Activated T-cell treated with anti-CD3 and anti-CD28 coated beads, Interleukin-2, amount 50 U/mL, for 24 hours (primary cell): ENCODE data around the gene LXN.

Experiments used
- DNase-seq: peaks from one replicate; pipeline ENCODE4 v3.0.0-alpha.2; 2020
- H3K27ac Mint-ChIP-seq: 2 replicates; pipeline ENCODE4 v1.8.0; 2020; ENCODE audit warnings: mild to moderate bottlenecking, mixed read lengths
- H3K27me3 Mint-ChIP-seq: 2 replicates; pipeline ENCODE4 v1.8.0; 2020; ENCODE audit warnings: mixed read lengths
- H3K36me3 Mint-ChIP-seq: 2 replicates; pipeline ENCODE4 v1.8.0; 2020; ENCODE audit warnings: low read depth, mixed read lengths
- H3K4me1 Mint-ChIP-seq: 2 replicates; pipeline ENCODE4 v1.8.0; 2020; ENCODE audit warnings: low read depth, mixed read lengths
- H3K4me3 Mint-ChIP-seq: 2 replicates; pipeline ENCODE4 v1.8.0; 2020; ENCODE audit warnings: mild to moderate bottlenecking, moderate library complexity, mixed read lengths
- H3K9me3 Mint-ChIP-seq: 2 replicates; pipeline ENCODE4 v1.8.0; 2020; ENCODE audit warnings: mixed read lengths

LXN gene, protein sequence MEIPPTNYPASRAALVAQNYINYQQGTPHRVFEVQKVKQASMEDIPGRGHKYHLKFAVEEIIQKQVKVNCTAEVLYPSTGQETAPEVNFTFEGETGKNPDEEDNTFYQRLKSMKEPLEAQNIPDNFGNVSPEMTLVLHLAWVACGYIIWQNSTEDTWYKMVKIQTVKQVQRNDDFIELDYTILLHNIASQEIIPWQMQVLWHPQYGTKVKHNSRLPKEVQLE

DNA sequence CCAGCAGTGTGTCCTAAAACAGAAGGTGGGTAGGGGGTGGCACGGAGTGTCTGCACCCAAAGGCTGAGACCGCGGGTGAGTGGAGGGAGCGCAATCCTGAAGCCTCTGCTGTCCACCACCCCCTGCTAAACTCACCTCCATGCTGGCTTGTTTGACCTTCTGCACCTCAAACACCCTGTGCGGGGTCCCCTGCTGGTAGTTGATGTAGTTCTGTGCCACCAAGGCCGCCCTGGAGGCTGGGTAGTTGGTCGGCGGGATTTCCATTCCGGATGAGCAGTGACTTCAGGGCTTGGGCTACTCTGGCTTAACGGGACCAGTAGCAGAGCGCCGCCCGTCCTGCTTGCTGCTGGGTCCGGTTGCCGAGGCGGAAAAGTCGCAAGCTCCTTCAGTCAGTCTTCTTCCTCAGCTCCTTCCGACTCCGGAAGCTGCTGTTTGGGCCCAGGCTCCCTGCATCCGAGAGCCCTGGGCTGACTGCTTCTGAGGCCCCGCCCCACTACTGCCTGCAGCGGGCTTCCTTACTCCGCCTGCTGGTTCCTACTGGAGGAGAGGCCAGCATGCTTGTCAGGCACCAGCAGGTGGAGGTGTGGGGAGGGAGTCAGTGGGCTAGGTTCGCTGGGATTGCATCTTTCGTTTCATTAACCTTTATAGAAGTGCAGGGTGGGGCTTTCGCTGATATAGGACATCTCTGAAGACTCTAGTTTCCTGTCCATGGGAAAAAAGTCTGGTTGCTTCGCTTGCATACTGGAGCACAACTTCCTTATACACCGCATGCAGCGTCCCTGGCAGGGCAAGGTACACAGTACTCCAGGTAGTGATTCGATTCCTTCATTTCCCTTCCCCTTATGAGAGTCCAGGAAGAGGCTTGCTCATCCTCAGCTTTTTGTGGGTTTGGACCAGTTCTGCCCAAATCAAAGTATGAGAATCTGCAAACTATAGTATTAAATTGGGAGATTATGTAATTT lies at the start of gene LXN:
TSS of gene LXN (minus strand) at position 434 of the 962 bp plus-strand sequence. CDS start at position 264, 170 bp downstream.
- Mint-ChIP-seq H3K36me3 (peaks cover 77% of the 10 kb centered on the region), H3K4me1 (peaks cover 30% of the 10 kb centered on the region), H3K27ac (peak within 1 kb of the TSS; percentile 92), H3K4me3 (peak within 1 kb of the TSS; percentile 89), H3K9me3 (no peaks in the 10 kb centered on the region), H3K27me3 (no peaks in the 10 kb centered on the region)
- DNase-seq = peak; percentile 78

DNA sequence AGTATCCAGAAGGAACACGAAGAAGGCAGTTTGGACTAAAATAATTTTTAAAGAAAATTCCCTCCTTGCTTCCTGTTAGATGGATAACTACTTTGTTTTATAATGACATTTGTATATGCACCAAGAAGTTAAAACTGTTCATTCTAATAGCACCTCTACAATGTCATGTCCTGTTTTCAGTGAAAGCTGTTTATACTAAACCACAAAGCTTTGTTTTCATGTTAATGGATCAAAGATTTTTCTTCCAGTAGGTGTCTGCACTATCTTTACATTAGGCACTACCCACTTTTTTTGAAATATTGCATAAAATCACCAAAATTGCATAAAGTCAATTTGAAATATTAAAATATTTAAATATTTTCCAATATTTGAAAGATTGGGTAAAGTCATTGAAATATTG lies 49.7 kb upstream of the LXN start:
- Mint-ChIP-seq H3K4me3 (no peak overlapping the region), H3K27ac (no peak overlapping the region), H3K27me3 (no peaks in the 10 kb centered on the region), H3K9me3 (no peaks in the 10 kb centered on the region), H3K4me1 (peaks cover 41% of the 10 kb centered on the region), H3K36me3 (peaks cover 51% of the 10 kb centered on the region)
- no peak for DNase-seq

DNA sequence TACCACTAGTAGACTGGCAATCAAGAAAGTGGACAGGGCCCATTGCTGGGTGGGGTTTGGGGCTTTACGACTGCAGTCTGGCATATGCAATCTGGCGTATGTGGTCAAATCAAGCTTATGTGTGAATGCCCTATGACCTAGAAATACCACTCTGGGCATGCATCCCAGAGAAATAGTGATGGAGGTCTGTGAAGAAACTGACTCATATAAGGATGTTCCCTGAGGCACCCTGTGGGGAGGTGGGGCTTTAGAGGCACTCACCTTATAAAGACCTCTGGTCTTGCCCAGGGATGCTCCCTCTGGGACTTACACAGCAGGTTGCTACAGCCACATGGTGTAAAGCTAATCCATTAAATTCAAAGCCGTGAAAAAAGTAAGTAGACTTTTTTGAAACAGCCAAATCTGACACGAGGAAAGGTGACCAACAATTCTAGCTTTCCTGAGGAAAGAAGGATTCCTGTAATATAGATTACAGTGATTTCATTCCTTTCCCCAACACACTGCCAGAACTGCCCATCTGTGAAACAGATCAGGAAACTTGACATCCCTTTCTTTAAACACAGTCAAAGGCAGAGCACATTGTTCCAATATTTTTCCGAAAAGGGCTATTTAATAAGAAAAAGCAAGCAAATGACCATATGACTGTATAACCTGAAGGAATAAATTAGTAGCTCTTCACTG lies 46.2 kb upstream of the LXN start:
- no peak overlapping the region for H3K4me3 Mint-ChIP-seq
- H3K27me3 Mint-ChIP-seq = no peaks in the 10 kb centered on the region
- peaks cover 42% of the 10 kb centered on the region for H3K4me1 Mint-ChIP-seq
- H3K9me3 Mint-ChIP-seq = no peaks in the 10 kb centered on the region
- H3K27ac Mint-ChIP-seq = no peak overlapping the region
- no peak for DNase-seq
- peaks cover 74% of the 10 kb centered on the region for H3K36me3 Mint-ChIP-seq

DNA sequence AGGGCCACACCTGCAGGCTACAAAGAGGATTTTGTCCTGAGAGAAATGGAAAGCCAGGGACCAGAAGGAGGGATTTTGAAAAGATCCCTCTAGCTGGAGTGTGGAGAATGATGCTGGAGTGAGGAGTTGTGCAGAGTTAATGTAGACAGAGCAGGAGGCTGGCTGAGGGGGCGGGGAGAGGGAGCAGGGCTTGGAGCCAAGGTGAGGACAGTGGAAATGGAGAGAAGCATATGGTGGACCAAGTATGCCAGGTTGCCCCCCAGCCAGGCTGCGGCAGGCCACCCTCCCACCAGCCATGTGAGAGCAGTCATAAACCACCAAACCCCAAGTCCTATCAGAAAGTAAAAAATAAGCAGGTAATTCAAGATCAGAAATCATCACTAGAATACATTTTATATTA lies 45.1 kb upstream of the LXN start:
- H3K36me3 Mint-ChIP-seq = peaks cover 80% of the 10 kb centered on the region
- H3K4me1 Mint-ChIP-seq = peaks cover 43% of the 10 kb centered on the region
- no peaks in the 10 kb centered on the region for H3K9me3 Mint-ChIP-seq
- H3K4me3 Mint-ChIP-seq = no peak overlapping the region
- no peak overlapping the region for H3K27ac Mint-ChIP-seq
- DNase-seq = no peak
- no peaks in the 10 kb centered on the region for H3K27me3 Mint-ChIP-seq

DNA sequence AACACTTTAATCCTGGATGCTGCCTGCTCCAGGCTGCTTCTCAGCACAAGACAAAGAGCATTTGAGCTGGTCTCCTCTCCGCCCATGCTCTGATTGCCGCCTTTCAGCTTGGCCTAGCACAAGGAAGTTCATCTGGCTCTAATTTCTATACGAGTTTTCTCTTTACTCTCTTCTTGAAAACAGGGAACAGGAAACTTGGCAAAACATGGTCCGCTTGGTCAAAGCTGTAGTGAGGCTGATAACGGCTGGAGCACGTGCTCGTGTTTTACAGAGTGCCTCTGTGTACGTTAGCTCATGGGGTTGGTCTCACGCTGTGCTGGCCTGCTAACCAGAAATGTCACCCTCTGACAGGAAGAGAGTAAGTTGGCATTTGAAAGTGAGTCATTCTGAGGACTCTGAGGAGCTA lies 40.6 kb upstream of the LXN start:
- peak overlapping the region; percentile 58 for H3K27ac Mint-ChIP-seq
- no peak overlapping the region for H3K4me3 Mint-ChIP-seq
- peaks cover 92% of the 10 kb centered on the region for H3K36me3 Mint-ChIP-seq
- H3K9me3 Mint-ChIP-seq = no peaks in the 10 kb centered on the region
- DNase-seq = no peak
- H3K27me3 Mint-ChIP-seq = no peaks in the 10 kb centered on the region
- peaks cover 30% of the 10 kb centered on the region for H3K4me1 Mint-ChIP-seq

DNA sequence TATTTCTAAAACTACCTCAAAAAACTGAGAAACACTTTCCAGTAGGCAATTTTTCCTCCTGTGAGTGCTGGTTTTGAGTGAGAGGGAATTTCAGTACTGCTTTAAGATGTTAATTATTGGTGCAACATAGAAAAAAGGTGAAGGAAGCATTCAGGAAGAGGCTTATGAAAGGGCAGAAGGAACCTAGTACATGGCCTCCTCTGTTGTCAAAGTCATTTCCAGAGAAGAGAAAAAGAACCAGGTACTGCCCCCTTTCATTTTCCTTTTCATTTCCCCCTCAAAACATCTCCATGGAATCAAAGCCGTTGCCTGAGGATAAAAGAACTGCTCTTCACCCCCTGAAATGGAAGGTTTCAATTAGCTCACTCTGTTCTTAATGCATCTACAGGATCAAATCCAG lies 40.0 kb upstream of the LXN start:
- H3K4me3 Mint-ChIP-seq = no peak overlapping the region
- H3K27ac Mint-ChIP-seq = peak overlapping the region; percentile 12
- H3K9me3 Mint-ChIP-seq = no peaks in the 10 kb centered on the region
- no peak for DNase-seq
- H3K36me3 Mint-ChIP-seq = peaks cover 94% of the 10 kb centered on the region
- no peaks in the 10 kb centered on the region for H3K27me3 Mint-ChIP-seq
- H3K4me1 Mint-ChIP-seq = peaks cover 30% of the 10 kb centered on the region

DNA sequence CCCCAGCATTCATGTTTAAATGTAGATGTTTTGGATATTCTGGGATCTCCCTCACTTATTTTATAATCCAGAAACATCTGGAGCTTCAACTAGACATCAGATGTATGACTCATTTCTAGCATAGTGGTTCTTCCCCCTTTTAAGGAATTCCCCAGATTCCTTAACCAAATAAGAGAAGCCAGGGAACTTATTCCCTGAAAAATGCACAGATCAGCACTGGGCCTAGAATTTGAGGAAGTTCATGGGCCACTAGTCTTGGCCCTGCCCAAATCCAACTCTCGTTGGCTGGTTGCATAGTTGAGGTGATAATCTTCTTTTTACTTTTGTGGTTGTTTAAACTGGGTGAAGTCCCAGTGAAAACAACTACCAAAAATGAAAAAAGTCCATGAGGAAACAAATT lies 39.4 kb upstream of the LXN start:
- DNase-seq = no peak
- Mint-ChIP-seq H3K36me3 (peaks cover 94% of the 10 kb centered on the region), H3K27me3 (no peaks in the 10 kb centered on the region), H3K9me3 (no peaks in the 10 kb centered on the region), H3K4me1 (peaks cover 26% of the 10 kb centered on the region), H3K4me3 (no peak overlapping the region), H3K27ac (peak overlapping the region; percentile 6)

DNA sequence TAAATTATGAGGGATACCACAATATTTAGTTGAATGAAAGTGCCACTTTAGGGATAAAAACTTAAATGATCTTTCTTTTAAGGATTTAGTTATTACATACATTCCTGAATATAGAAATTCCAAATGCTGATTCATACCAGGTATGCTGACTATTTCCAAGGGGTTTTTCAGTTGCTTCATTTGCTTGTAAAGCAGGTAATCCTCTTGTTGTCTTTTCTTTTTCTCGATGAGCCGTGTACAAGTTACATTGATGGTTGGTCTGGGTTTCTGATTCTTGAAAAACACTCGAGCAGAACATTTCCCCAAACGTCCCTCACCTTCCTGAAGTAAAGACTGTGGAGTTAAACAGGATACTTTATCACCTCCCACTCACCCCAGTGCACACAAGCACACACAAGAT lies 38.2 kb upstream of the LXN start:
- H3K4me3 Mint-ChIP-seq = no peak overlapping the region
- H3K4me1 Mint-ChIP-seq = peaks cover 25% of the 10 kb centered on the region
- peaks cover 96% of the 10 kb centered on the region for H3K36me3 Mint-ChIP-seq
- no peak overlapping the region for H3K27ac Mint-ChIP-seq
- H3K9me3 Mint-ChIP-seq = no peaks in the 10 kb centered on the region
- DNase-seq = no peak
- H3K27me3 Mint-ChIP-seq = no peaks in the 10 kb centered on the region

DNA sequence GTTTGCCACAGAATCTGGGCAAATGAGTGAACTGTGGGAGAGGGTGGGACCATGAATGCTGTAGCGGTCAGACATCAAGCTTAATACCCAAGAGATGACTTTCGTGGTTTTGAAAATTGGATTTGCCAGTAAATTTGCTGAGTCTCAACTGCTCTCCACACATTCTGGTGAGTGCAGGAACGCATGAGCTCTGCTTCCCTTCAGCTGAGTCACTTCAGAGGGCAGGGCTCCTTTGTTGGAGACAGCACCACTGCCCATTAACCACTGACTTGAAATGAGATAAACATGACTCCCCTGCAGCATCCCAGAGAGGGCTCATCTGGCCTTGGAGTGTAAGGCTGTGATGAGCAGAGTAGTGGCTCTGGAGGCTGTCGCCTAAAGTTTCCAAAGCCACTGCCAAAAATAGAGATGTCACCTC lies 37.2 kb upstream of the LXN start:
- H3K4me1 Mint-ChIP-seq = peaks cover 25% of the 10 kb centered on the region
- H3K9me3 Mint-ChIP-seq = no peaks in the 10 kb centered on the region
- H3K27me3 Mint-ChIP-seq = no peaks in the 10 kb centered on the region
- peaks cover 97% of the 10 kb centered on the region for H3K36me3 Mint-ChIP-seq
- H3K4me3 Mint-ChIP-seq = no peak overlapping the region
- DNase-seq = no peak
- H3K27ac Mint-ChIP-seq = peak overlapping the region; percentile 10

DNA sequence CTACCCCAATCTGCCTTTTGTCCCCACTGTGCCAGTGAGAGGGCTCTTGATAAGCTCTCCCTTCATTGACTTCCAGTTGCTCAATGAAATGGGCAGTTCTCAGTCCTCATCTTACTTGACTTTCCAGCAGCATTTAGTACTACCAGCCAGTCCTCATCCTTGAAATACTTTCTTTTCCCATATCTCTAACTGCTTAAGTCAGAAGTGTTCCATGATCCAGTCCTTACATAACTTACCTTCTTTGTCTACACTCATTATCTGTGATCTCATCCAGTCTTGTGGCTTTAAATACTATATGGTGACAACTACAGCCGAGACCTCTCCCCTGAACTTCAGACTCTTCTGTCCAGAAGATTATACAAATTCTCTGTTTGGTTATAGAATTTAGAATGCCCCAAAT lies 31.1 kb upstream of the LXN start:
- Mint-ChIP-seq H3K27ac (no peak overlapping the region), H3K9me3 (no peaks in the 10 kb centered on the region), H3K4me1 (peaks cover 7% of the 10 kb centered on the region), H3K36me3 (peaks cover 85% of the 10 kb centered on the region), H3K4me3 (no peak overlapping the region), H3K27me3 (no peaks in the 10 kb centered on the region)
- DNase-seq = no peak

DNA sequence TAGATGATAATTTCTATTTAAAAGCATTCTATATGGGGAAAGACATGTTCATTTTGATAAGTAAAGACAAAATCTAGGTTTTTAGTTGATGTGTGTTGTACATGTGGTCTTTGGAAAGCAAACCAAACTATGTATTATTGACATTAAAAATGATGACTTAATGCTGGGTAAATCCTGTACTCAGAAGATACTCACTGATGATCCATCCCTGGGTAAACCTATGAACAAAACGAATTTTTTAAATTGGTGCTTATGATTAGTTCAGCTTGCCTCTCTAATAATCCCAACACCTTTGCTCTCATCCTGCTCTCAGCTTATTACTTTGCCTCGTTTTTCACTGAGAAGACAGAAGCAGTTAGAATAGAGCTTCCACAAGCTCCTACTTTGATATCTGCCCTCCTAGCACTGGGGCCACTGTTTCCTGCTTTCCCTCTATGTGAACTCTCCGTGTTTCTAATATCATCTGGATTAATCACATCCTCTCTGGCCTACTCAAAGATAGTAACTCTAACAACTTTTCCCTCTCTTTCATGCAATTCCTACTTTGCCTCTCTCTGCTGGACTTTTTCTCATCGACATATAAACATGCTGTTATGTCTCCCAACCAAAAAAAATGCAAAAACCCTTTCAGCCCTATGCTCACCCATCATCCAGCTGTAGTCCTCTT lies 30.5 kb upstream of the LXN start:
- no peak for DNase-seq
- H3K4me1 Mint-ChIP-seq = peaks cover 7% of the 10 kb centered on the region
- H3K27me3 Mint-ChIP-seq = no peaks in the 10 kb centered on the region
- no peaks in the 10 kb centered on the region for H3K9me3 Mint-ChIP-seq
- no peak overlapping the region for H3K27ac Mint-ChIP-seq
- peaks cover 85% of the 10 kb centered on the region for H3K36me3 Mint-ChIP-seq
- H3K4me3 Mint-ChIP-seq = no peak overlapping the region

DNA sequence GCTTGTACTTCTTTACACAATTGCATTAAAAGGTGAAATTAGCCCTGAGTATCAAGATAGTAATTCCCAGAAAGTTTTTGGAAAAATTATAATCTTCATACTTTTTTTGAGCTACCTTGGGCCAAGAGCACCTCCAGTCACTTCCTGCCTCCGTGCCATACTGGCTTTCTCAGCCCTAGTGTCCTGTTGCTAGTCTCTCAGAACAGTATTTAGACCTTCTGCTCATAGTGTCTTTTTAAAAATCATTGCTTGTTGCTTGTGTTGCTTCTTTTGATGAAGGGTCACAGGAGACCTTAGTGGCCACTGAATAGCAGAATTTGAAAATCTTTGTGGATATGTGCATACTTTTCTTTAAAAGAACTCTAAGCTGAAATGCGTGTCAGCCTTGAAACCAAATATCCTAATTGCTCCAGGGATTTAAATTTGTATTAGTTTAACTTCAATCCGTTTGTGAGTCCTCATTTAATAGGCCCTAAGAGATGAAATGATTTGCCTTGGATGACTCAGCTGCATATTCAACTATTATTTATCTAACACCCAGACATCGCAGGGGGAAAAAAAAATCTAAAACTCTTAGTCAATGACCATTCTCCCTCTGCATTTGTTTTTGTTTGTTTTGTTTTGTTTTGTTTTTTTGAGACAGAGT lies 29.1 kb upstream of the LXN start:
- no peak overlapping the region for H3K27ac Mint-ChIP-seq
- H3K4me3 Mint-ChIP-seq = no peak overlapping the region
- H3K9me3 Mint-ChIP-seq = no peaks in the 10 kb centered on the region
- H3K27me3 Mint-ChIP-seq = no peaks in the 10 kb centered on the region
- no peak for DNase-seq
- H3K4me1 Mint-ChIP-seq = peaks cover 7% of the 10 kb centered on the region
- H3K36me3 Mint-ChIP-seq = peaks cover 83% of the 10 kb centered on the region

DNA sequence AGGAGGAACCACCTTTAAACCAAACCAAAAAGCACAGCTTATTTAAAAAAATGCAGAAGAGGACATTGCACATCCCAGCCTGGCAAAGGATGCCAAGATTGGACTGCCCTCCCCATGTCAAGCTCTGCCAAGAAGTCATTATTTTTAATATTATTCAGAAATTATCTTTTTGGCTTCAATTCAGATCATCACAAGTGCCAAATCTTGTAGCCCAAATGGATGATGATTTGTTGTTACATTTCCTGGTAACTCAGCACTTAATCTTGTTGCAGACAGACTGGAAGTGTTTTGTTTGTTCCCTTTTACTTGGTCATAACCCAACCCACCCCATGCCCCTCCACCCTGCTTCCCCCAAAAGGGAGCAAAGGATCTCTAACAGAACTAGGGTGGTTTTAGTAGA lies 28.1 kb upstream of the LXN start:
- Mint-ChIP-seq H3K27ac (no peak overlapping the region), H3K27me3 (no peaks in the 10 kb centered on the region), H3K4me3 (no peak overlapping the region), H3K4me1 (peaks cover 7% of the 10 kb centered on the region), H3K9me3 (no peaks in the 10 kb centered on the region), H3K36me3 (peaks cover 78% of the 10 kb centered on the region)
- DNase-seq = no peak

DNA sequence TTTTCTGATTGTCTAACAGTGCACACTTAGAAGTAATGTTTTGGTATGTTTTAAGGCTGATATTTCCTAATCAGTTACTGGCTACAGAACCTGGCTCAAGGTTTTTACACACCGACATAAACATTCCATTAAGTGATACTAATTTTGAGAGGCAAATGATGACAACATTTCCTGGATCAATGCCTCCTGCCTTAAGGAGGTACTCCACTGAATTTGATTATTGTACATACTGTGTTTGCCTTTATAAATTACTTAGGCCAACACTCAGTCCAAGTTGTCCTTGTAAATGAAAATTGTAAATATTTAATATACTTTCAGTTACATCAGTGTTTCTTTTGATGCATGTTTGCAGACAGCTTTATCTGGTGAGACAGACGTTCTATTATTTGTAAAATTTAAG lies 24.2 kb upstream of the LXN start:
- DNase-seq = no peak
- Mint-ChIP-seq H3K27me3 (no peaks in the 10 kb centered on the region), H3K4me1 (peaks cover 2% of the 10 kb centered on the region), H3K4me3 (no peak overlapping the region), H3K27ac (no peak overlapping the region), H3K9me3 (no peaks in the 10 kb centered on the region), H3K36me3 (peaks cover 78% of the 10 kb centered on the region)
